ENCODE data around the gene FIGN. TPM values are rescaled to one million over a fixed set of nuclear protein-coding genes. Genes with fewer than 3 reads are reported as not detected.

The FIGN gene
- total and polyA plus RNA-seq, 2 donors: 1.5 to 6.9 TPM

GRCh38 chr2:163657281-163657656, 78.5 kb downstream of the FIGN start:
- WGBS: 80% methylated on average over 3 of the region's 3 CpGs
- no peak overlapping the region for H3K4me3 ChIP-seq (ENCODE audit: low read depth, low read length)
- no peak for DNase-seq (ENCODE audit: extremely low spot score)
- no peak overlapping the region for H3K27ac ChIP-seq (ENCODE audit: low read depth)
- no peaks in the 10 kb centered on the region for H3K36me3 ChIP-seq (ENCODE audit: insufficient read depth)
- no peaks in the 10 kb centered on the region for H3K4me1 ChIP-seq (ENCODE audit: insufficient read depth)

- WGBS: 53% methylated on average over 2 of the region's 2 CpGs
- Histone ChIP-seq H3K27ac (ENCODE audit: low read depth) (no peak overlapping the region), H3K4me1 (ENCODE audit: insufficient read depth) (no peaks in the 10 kb centered on the region), H3K36me3 (ENCODE audit: insufficient read depth) (no peaks in the 10 kb centered on the region), H3K4me3 (ENCODE audit: low read depth, low read length) (no peak overlapping the region)
- no peak for DNase-seq (ENCODE audit: extremely low spot score)
Measured at GRCh38 chr2:163656622-163657280, 79.1 kb downstream of the FIGN start.

GRCh38 chr2:163655667-163656066, 80.1 kb downstream of the FIGN start:
- 50% methylated on average over 2 of the region's 2 CpGs for WGBS
- Histone ChIP-seq H3K27ac (ENCODE audit: low read depth) (no peak overlapping the region), H3K4me1 (ENCODE audit: insufficient read depth) (no peaks in the 10 kb centered on the region), H3K4me3 (ENCODE audit: low read depth, low read length) (no peak overlapping the region), H3K36me3 (ENCODE audit: insufficient read depth) (no peaks in the 10 kb centered on the region)
- no peak for DNase-seq (ENCODE audit: extremely low spot score)

- H3K4me3 ChIP-seq (ENCODE audit: low read depth, low read length): no peak overlapping the region
- H3K4me1 ChIP-seq (ENCODE audit: insufficient read depth): no peaks in the 10 kb centered on the region
- DNase-seq (ENCODE audit: extremely low spot score): no peak
- no peaks in the 10 kb centered on the region for H3K36me3 ChIP-seq (ENCODE audit: insufficient read depth)
- no peak overlapping the region for H3K27ac ChIP-seq (ENCODE audit: low read depth)
- WGBS: 79% methylated on average over 2 of the region's 2 CpGs
Measured at GRCh38 chr2:163652751-163653150, 83.1 kb downstream of the FIGN start.

GRCh38 chr2:163649080-163649479, 86.7 kb downstream of the FIGN start:
- Histone ChIP-seq H3K36me3 (ENCODE audit: insufficient read depth) (no peaks in the 10 kb centered on the region), H3K27ac (ENCODE audit: low read depth) (no peak overlapping the region), H3K4me3 (ENCODE audit: low read depth, low read length) (no peak overlapping the region), H3K4me1 (ENCODE audit: insufficient read depth) (no peaks in the 10 kb centered on the region)
- DNase-seq (ENCODE audit: extremely low spot score): no peak
- WGBS: 96% methylated on average over 1 of the region's 1 CpG

GRCh38 chr2:163647300-163647699, 88.5 kb downstream of the FIGN start:
- no peaks in the 10 kb centered on the region for H3K4me1 ChIP-seq (ENCODE audit: insufficient read depth)
- no peak overlapping the region for H3K27ac ChIP-seq (ENCODE audit: low read depth)

GRCh38 chr2:163646687-163647086, 89.1 kb downstream of the FIGN start:
- no peaks in the 10 kb centered on the region for H3K36me3 ChIP-seq (ENCODE audit: insufficient read depth)
- no peak for DNase-seq (ENCODE audit: extremely low spot score)
- H3K4me3 ChIP-seq (ENCODE audit: low read depth, low read length): no peak overlapping the region
- H3K4me1 ChIP-seq (ENCODE audit: insufficient read depth): no peaks in the 10 kb centered on the region
- 66% methylated on average over 1 of the region's 1 CpG for WGBS
- H3K27ac ChIP-seq (ENCODE audit: low read depth): no peak overlapping the region

More at GRCh38 chr2:163647300-163647699, 88.5 kb downstream of the FIGN start:
- Histone ChIP-seq H3K4me3 (ENCODE audit: low read depth, low read length) (no peak overlapping the region), H3K36me3 (ENCODE audit: insufficient read depth) (no peaks in the 10 kb centered on the region)
- no peak for DNase-seq (ENCODE audit: extremely low spot score)

- Histone ChIP-seq H3K27ac (ENCODE audit: low read depth) (no peak overlapping the region), H3K4me1 (ENCODE audit: insufficient read depth) (no peaks in the 10 kb centered on the region), H3K36me3 (ENCODE audit: insufficient read depth) (no peaks in the 10 kb centered on the region), H3K4me3 (ENCODE audit: low read depth, low read length) (no peak overlapping the region)
- 93% methylated on average over 2 of the region's 2 CpGs for WGBS
- DNase-seq (ENCODE audit: extremely low spot score): no peak
Measured at GRCh38 chr2:163644238-163644637, 91.6 kb downstream of the FIGN start.

GRCh38 chr2:163641986-163642385, 93.8 kb downstream of the FIGN start:
- Histone ChIP-seq H3K36me3 (ENCODE audit: insufficient read depth) (no peaks in the 10 kb centered on the region), H3K4me1 (ENCODE audit: insufficient read depth) (no peaks in the 10 kb centered on the region), H3K4me3 (ENCODE audit: low read depth, low read length) (no peak overlapping the region), H3K27ac (ENCODE audit: low read depth) (no peak overlapping the region)
- DNase-seq (ENCODE audit: extremely low spot score): no peak
- 92% methylated on average over 1 of the region's 1 CpG for WGBS

- no peak for DNase-seq (ENCODE audit: extremely low spot score)
- Histone ChIP-seq H3K4me1 (ENCODE audit: insufficient read depth) (no peaks in the 10 kb centered on the region), H3K4me3 (ENCODE audit: low read depth, low read length) (no peak overlapping the region), H3K27ac (ENCODE audit: low read depth) (no peak overlapping the region), H3K36me3 (ENCODE audit: insufficient read depth) (no peaks in the 10 kb centered on the region)
- 82% methylated on average over 6 of the region's 6 CpGs for WGBS
Measured at GRCh38 chr2:163640542-163641193, 95.1 kb downstream of the FIGN start.

GRCh38 chr2:163637871-163638270, 97.9 kb downstream of the FIGN start:
- WGBS: 87% methylated on average over 6 of the region's 6 CpGs
- no peak for DNase-seq (ENCODE audit: extremely low spot score)
- H3K4me1 ChIP-seq (ENCODE audit: insufficient read depth): no peaks in the 10 kb centered on the region
- no peaks in the 10 kb centered on the region for H3K36me3 ChIP-seq (ENCODE audit: insufficient read depth)
- H3K27ac ChIP-seq (ENCODE audit: low read depth): no peak overlapping the region
- no peak overlapping the region for H3K4me3 ChIP-seq (ENCODE audit: low read depth, low read length)

- no peak for DNase-seq (ENCODE audit: extremely low spot score)
- H3K4me3 ChIP-seq (ENCODE audit: low read depth, low read length): no peak overlapping the region
- H3K27ac ChIP-seq (ENCODE audit: low read depth): no peak overlapping the region
- H3K36me3 ChIP-seq (ENCODE audit: insufficient read depth): no peaks in the 10 kb centered on the region
- 68% methylated on average over 5 of the region's 5 CpGs for WGBS
- H3K4me1 ChIP-seq (ENCODE audit: insufficient read depth): no peaks in the 10 kb centered on the region
Measured at GRCh38 chr2:163633291-163633690, 102.5 kb downstream of the FIGN start.

GRCh38 chr2:163630836-163631235, 105.0 kb downstream of the FIGN start:
- Histone ChIP-seq H3K36me3 (ENCODE audit: insufficient read depth) (no peaks in the 10 kb centered on the region), H3K4me1 (ENCODE audit: insufficient read depth) (no peaks in the 10 kb centered on the region), H3K4me3 (ENCODE audit: low read depth, low read length) (no peak overlapping the region), H3K27ac (ENCODE audit: low read depth) (no peak overlapping the region)
- WGBS: 69% methylated on average over 5 of the region's 5 CpGs
- no peak for DNase-seq (ENCODE audit: extremely low spot score)

- Histone ChIP-seq H3K4me3 (ENCODE audit: low read depth, low read length) (no peak overlapping the region), H3K4me1 (ENCODE audit: insufficient read depth) (no peaks in the 10 kb centered on the region), H3K27ac (ENCODE audit: low read depth) (no peak overlapping the region), H3K36me3 (ENCODE audit: insufficient read depth) (no peaks in the 10 kb centered on the region)
- 81% methylated on average over 7 of the region's 7 CpGs for WGBS
- DNase-seq (ENCODE audit: extremely low spot score): no peak
Measured at GRCh38 chr2:163626639-163627109, 109.1 kb downstream of the FIGN start.
